ENCODE measurements around the gene DCAF12.

GRCh38 chr9:34036625-34037024 lies 89.9 kb downstream of the DCAF12 start:
- TF ChIP-seq CTCF (conservative IDR thresholded peaks at IDR 0.05; ENCODE audit: low read length) (no peak), EZH2phosphoT487 (IDR thresholded peaks at IDR 0.05; ENCODE audit: borderline replicate concordance) (no peak)
